ENCODE data around the gene FAM20C.
"Not testable (repeated sequence)": the region's sequence is repeated elsewhere in the genome, so short reads cannot be mapped to it uniquely, and the experiment has no call there.

Gene FAM20C

GRCh38 chr7:295155-296154 lies 103.1 kb downstream of the FAM20C start:
- no peak for DNase-seq (ENCODE audit: low read depth, low spot score)
- no peak overlapping the region for H3K27ac ChIP-seq

- no peak for DNase-seq (ENCODE audit: low read depth, low spot score)
- no peak overlapping the region for H3K27ac ChIP-seq
These were observed 104.1 kb downstream of the FAM20C start for GRCh38 chr7:296373-296945.

- DNase-seq (ENCODE audit: low read depth, low spot score); H3K27ac ChIP-seq: not testable (repeated sequence)
These were observed 104.8 kb downstream of the FAM20C start for GRCh38 chr7:297141-297540.

GRCh38 chr7:297611-298374 lies 105.4 kb downstream of the FAM20C start:
- H3K27ac ChIP-seq: no peak overlapping the region
- DNase-seq (ENCODE audit: low read depth, low spot score): no peak

- no peak overlapping the region for H3K27ac ChIP-seq
- no peak for DNase-seq (ENCODE audit: low read depth, low spot score)
These were observed 106.0 kb downstream of the FAM20C start for GRCh38 chr7:298375-298702.

GRCh38 chr7:298743-299142 lies 106.4 kb downstream of the FAM20C start:
- no peak for DNase-seq (ENCODE audit: low read depth, low spot score)

GRCh38 chr7:299169-299568 lies 106.8 kb downstream of the FAM20C start:
- no peak for DNase-seq (ENCODE audit: low read depth, low spot score)
- H3K27ac ChIP-seq: no peak overlapping the region

More at GRCh38 chr7:298743-299142, 106.4 kb downstream of the FAM20C start:
- H3K27ac ChIP-seq: no peak overlapping the region

- DNase-seq (ENCODE audit: low read depth, low spot score): no peak
- no peak overlapping the region for H3K27ac ChIP-seq
These were observed 107.3 kb downstream of the FAM20C start for GRCh38 chr7:299628-300027.

- H3K27ac ChIP-seq: no peak overlapping the region
- no peak for DNase-seq (ENCODE audit: low read depth, low spot score)
These were observed 107.7 kb downstream of the FAM20C start for GRCh38 chr7:300048-300447.

GRCh38 chr7:300546-301290 lies 108.3 kb downstream of the FAM20C start:
- H3K27ac ChIP-seq: no peak overlapping the region
- no peak for DNase-seq (ENCODE audit: low read depth, low spot score)

- no peak overlapping the region for H3K27ac ChIP-seq
- DNase-seq (ENCODE audit: low read depth, low spot score): no peak
These were observed 109.1 kb downstream of the FAM20C start for GRCh38 chr7:301291-302053.

- DNase-seq (ENCODE audit: low read depth, low spot score): no peak
These were observed 110.0 kb downstream of the FAM20C start for GRCh38 chr7:302054-302992.

GRCh38 chr7:303425-303824 lies 111.1 kb downstream of the FAM20C start:
- DNase-seq (ENCODE audit: low read depth, low spot score): no peak
- H3K27ac ChIP-seq: no peak overlapping the region

More at GRCh38 chr7:302054-302992, 110.0 kb downstream of the FAM20C start:
- H3K27ac ChIP-seq: no peak overlapping the region

GRCh38 chr7:303884-304573 lies 111.7 kb downstream of the FAM20C start:
- H3K27ac ChIP-seq: no peak overlapping the region
- no peak for DNase-seq (ENCODE audit: low read depth, low spot score)

GRCh38 chr7:304574-305409 lies 112.4 kb downstream of the FAM20C start:
- no peak overlapping the region for H3K27ac ChIP-seq
- DNase-seq (ENCODE audit: low read depth, low spot score): no peak

- no peak for DNase-seq (ENCODE audit: low read depth, low spot score)
- no peak overlapping the region for H3K27ac ChIP-seq
These were observed 113.2 kb downstream of the FAM20C start for GRCh38 chr7:305410-306151.

Measured in epithelial cell of prostate (primary cell).